ENCODE measurements around the gene EXOC3L2. TPM values are rescaled to one million over a fixed set of nuclear protein-coding genes. Genes with fewer than 3 reads are reported as not detected.
A peak's percentile ranks its signal among the peaks of the same experiment; 100 is the strongest.
"Not testable (repeated sequence)": the region's sequence is repeated elsewhere in the genome, so short reads cannot be mapped to it uniquely, and the experiment has no call there.

The EXOC3L2 gene
- total RNA-seq, 1 experiment from 2014 or later = 0.61 TPM

- H3K56ac ChIP-seq (ENCODE audit: insufficient read length, low read depth, low read length) = no peak overlapping the region
- no peak overlapping the region for H4K91ac ChIP-seq (ENCODE audit: insufficient read length, low read depth, low read length)
- H3K18ac ChIP-seq (ENCODE audit: insufficient read length, low read depth, low read length) = no peak overlapping the region
- Mint-ChIP-seq H3K27ac (no peak overlapping the region), H3K36me3 (ENCODE audit: insufficient read depth in 1 of 3, low read depth in 3 of 3) (no peaks in the 10 kb centered on the region; a peak in 2 of 7 replicates), H3K4me1 (peaks cover 0 to 25% of the 10 kb centered on the region in 2 experiments; a peak in 2 of 4 replicates), H3K9me3 (no peaks in the 10 kb centered on the region), H3K4me3 (peak overlapping the region in 1 of 2 experiments; percentile 43; a peak in 1 of 5 replicates), H3K27me3 (ENCODE audit: low read depth) (peaks cover 82% of the 10 kb centered on the region)
- H4K20me1 ChIP-seq (ENCODE audit: control insufficient read depth, insufficient read depth, insufficient read length) = no peaks in the 10 kb centered on the region
- H2BK120ac ChIP-seq (ENCODE audit: low read depth, low read length, poor library complexity, severe bottlenecking) = no peak overlapping the region
- WGBS (ENCODE audit: extremely low coverage, insufficient read length, low lambda C conversion rate) = no CpG with 5 or more reads among the region's 3 CpGs
- no peak overlapping the region for H3K4ac ChIP-seq (ENCODE audit: low read depth, low read length)
- no peak overlapping the region for H2BK15ac ChIP-seq (ENCODE audit: low read depth, low read length)
- no peak overlapping the region for H2AFZ ChIP-seq (ENCODE audit: low read length)
- H3K23ac ChIP-seq (ENCODE audit: insufficient read length, low read depth, low read length) = no peak overlapping the region
- H3K4me2 ChIP-seq (ENCODE audit: insufficient read depth, insufficient read length, low read length) = no peak overlapping the region
- H2AK5ac ChIP-seq (ENCODE audit: insufficient read length, low read length) = no peak overlapping the region
- H3K23me2 ChIP-seq (ENCODE audit: insufficient read length, low read depth, low read length, poor library complexity, severe bottlenecking) = no peaks in the 10 kb centered on the region
- H3K9ac ChIP-seq (ENCODE audit: extremely low read depth, insufficient read length, low read length) = no peak overlapping the region
- no peak overlapping the region for H4K8ac ChIP-seq (replicated peaks; ENCODE audit: insufficient read length, low read depth, low read length)
- no peak overlapping the region for H3K14ac ChIP-seq (ENCODE audit: insufficient read depth, low read length)
- H3K9me3 ChIP-seq (ENCODE audit: control insufficient read depth, low read depth, low read length) = no peaks in the 10 kb centered on the region
- H2BK12ac ChIP-seq (ENCODE audit: insufficient read length, low read depth, low read length) = no peak overlapping the region
- no peak overlapping the region for H3K27ac ChIP-seq (ENCODE audit: insufficient read length, low read depth, low read length)
- no peak overlapping the region for H2BK5ac ChIP-seq (ENCODE audit: insufficient read length, low read length)
- no peaks in the 10 kb centered on the region for H3K79me2 ChIP-seq (ENCODE audit: insufficient read depth, low read length)
- H3K4me1 ChIP-seq (ENCODE audit: insufficient read depth, low read length) = no peaks in the 10 kb centered on the region; the same call in 1 of the 2 replicates
- H2BK20ac ChIP-seq (ENCODE audit: low read depth, low read length, poor library complexity, severe bottlenecking) = no peak overlapping the region
- H3K79me1 ChIP-seq (ENCODE audit: insufficient read depth, low read depth, low read length, poor library complexity, severe bottlenecking) = no peaks in the 10 kb centered on the region
- no peak for TF ChIP-seq CTCF (conservative IDR thresholded peaks at IDR 0.05)
- no peak for DNase-seq
- no peak overlapping the region for H4K5ac ChIP-seq (ENCODE audit: insufficient read length, low read depth, low read length)
- H3T11ph ChIP-seq (ENCODE audit: low read length) = no peak overlapping the region
- H3K27me3 ChIP-seq (ENCODE audit: insufficient read depth, low read length) = peaks cover 22% of the 10 kb centered on the region
These were observed 13.3 kb downstream of the EXOC3L2 start for GRCh38 chr19:45231891-45232290.

- H4K20me1 ChIP-seq (ENCODE audit: control insufficient read depth, insufficient read depth, insufficient read length); H3K79me1 ChIP-seq (ENCODE audit: insufficient read depth, low read depth, low read length, poor library complexity, severe bottlenecking); H2BK20ac ChIP-seq (ENCODE audit: low read depth, low read length, poor library complexity, severe bottlenecking); H2AK5ac ChIP-seq (ENCODE audit: insufficient read length, low read length); H3K4me3 Mint-ChIP-seq; H3K4me1 ChIP-seq (ENCODE audit: insufficient read depth, low read length); H4K91ac ChIP-seq (ENCODE audit: insufficient read length, low read depth, low read length); H3K4ac ChIP-seq (ENCODE audit: low read depth, low read length); DNase-seq; H2BK120ac ChIP-seq (ENCODE audit: low read depth, low read length, poor library complexity, severe bottlenecking); H3K9me3 ChIP-seq (ENCODE audit: control insufficient read depth, low read depth, low read length); H2BK5ac ChIP-seq (ENCODE audit: insufficient read length, low read length); H3K9me3 Mint-ChIP-seq; H2AFZ ChIP-seq (ENCODE audit: low read length); H4K8ac ChIP-seq (replicated peaks; ENCODE audit: insufficient read length, low read depth, low read length); H3K4me2 ChIP-seq (ENCODE audit: insufficient read depth, insufficient read length, low read length); H3K23me2 ChIP-seq (ENCODE audit: insufficient read length, low read depth, low read length, poor library complexity, severe bottlenecking); H4K5ac ChIP-seq (ENCODE audit: insufficient read length, low read depth, low read length); H3K14ac ChIP-seq (ENCODE audit: insufficient read depth, low read length); H3K27ac Mint-ChIP-seq; H3K23ac ChIP-seq (ENCODE audit: insufficient read length, low read depth, low read length); H3K18ac ChIP-seq (ENCODE audit: insufficient read length, low read depth, low read length); H3K9ac ChIP-seq (ENCODE audit: extremely low read depth, insufficient read length, low read length); H2BK15ac ChIP-seq (ENCODE audit: low read depth, low read length); H3T11ph ChIP-seq (ENCODE audit: low read length); H3K4me1 Mint-ChIP-seq; H3K36me3 Mint-ChIP-seq (ENCODE audit: insufficient read depth in 1 of 3, low read depth in 3 of 3); H3K27ac ChIP-seq (ENCODE audit: insufficient read length, low read depth, low read length); H3K79me2 ChIP-seq (ENCODE audit: insufficient read depth, low read length); H3K56ac ChIP-seq (ENCODE audit: insufficient read length, low read depth, low read length); H2BK12ac ChIP-seq (ENCODE audit: insufficient read length, low read depth, low read length): not testable (repeated sequence)
- no CpG with 5 or more reads among the region's 2 CpGs for WGBS (ENCODE audit: extremely low coverage, insufficient read length, low lambda C conversion rate)
- H3K27me3 ChIP-seq (ENCODE audit: insufficient read depth, low read length) = peaks cover 15% of the 10 kb centered on the region
- peaks cover 70% of the 10 kb centered on the region for H3K27me3 Mint-ChIP-seq (ENCODE audit: low read depth)
These were observed 16.2 kb downstream of the EXOC3L2 start for GRCh38 chr19:45229056-45229455.

All from H9 (cell line).